ENCODE measurements around the gene ATP2A1.

ATP2A1 gene

DNA sequence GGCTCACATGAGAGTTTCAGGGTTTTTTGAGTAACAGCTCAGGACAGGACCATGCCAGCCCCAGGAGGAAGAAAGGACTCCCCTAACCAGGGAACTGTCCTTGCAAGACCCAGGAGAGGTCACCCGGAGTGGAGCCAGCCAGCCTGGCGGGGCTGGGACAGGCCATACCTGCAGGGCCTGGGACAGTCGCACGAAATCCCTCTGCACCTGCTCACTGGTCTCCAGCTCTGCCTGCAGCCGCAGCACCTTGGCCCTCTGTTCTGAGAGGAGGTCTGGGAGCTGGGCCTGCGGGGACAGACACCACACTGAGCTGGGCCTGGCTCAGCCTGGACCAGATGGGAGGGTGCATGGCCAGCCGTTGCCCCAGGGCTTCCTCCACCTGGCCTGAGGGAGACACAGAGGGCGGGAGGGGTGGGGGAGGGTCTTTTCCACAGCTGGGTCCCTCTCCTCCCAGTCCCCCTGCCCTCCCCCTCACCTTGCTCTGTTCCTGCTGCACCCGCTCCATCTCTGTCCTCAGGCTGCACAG is 27.0 kb downstream of the ATP2A1 start:
- no peak for TF ChIP-seq TCF4 (CRISPR knock-in tag; IDR thresholded peaks at IDR 0.05; ENCODE audit: borderline replicate concordance)
- TF ChIP-seq ZNF8 (CRISPR knock-in tag; IDR thresholded peaks at IDR 0.05) = no peak
- no peak for TF ChIP-seq ARNTL (CRISPR knock-in tag; IDR thresholded peaks at IDR 0.05; ENCODE audit: borderline replicate concordance, low read depth)
- TF ChIP-seq, protein P1, sequence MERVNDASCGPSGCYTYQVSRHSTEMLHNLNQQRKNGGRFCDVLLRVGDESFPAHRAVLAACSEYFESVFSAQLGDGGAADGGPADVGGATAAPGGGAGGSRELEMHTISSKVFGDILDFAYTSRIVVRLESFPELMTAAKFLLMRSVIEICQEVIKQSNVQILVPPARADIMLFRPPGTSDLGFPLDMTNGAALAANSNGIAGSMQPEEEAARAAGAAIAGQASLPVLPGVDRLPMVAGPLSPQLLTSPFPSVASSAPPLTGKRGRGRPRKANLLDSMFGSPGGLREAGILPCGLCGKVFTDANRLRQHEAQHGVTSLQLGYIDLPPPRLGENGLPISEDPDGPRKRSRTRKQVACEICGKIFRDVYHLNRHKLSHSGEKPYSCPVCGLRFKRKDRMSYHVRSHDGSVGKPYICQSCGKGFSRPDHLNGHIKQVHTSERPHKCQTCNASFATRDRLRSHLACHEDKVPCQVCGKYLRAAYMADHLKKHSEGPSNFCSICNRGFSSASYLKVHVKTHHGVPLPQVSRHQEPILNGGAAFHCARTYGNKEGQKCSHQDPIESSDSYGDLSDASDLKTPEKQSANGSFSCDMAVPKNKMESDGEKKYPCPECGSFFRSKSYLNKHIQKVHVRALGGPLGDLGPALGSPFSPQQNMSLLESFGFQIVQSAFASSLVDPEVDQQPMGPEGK (CRISPR knock-in tag; IDR thresholded peaks at IDR 0.05; ENCODE audit: borderline replicate concordance) = no peak
- TF ChIP-seq ZC3H10 (CRISPR knock-in tag; IDR thresholded peaks at IDR 0.05) = no peak
- TF ChIP-seq OSR1 (CRISPR knock-in tag; IDR thresholded peaks at IDR 0.05) = no peak
- TF ChIP-seq, protein P2, sequence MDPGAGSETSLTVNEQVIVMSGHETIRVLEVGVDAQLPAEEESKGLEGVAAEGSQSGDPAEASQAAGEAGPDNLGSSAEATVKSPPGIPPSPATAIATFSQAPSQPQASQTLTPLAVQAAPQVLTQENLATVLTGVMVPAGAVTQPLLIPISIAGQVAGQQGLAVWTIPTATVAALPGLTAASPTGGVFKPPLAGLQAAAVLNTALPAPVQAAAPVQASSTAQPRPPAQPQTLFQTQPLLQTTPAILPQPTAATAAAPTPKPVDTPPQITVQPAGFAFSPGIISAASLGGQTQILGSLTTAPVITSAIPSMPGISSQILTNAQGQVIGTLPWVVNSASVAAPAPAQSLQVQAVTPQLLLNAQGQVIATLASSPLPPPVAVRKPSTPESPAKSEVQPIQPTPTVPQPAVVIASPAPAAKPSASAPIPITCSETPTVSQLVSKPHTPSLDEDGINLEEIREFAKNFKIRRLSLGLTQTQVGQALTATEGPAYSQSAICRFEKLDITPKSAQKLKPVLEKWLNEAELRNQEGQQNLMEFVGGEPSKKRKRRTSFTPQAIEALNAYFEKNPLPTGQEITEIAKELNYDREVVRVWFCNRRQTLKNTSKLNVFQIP (CRISPR knock-in tag; IDR thresholded peaks at IDR 0.05; ENCODE audit: borderline replicate concordance, low read depth) = no peak
- no peak for ATAC-seq

DNA sequence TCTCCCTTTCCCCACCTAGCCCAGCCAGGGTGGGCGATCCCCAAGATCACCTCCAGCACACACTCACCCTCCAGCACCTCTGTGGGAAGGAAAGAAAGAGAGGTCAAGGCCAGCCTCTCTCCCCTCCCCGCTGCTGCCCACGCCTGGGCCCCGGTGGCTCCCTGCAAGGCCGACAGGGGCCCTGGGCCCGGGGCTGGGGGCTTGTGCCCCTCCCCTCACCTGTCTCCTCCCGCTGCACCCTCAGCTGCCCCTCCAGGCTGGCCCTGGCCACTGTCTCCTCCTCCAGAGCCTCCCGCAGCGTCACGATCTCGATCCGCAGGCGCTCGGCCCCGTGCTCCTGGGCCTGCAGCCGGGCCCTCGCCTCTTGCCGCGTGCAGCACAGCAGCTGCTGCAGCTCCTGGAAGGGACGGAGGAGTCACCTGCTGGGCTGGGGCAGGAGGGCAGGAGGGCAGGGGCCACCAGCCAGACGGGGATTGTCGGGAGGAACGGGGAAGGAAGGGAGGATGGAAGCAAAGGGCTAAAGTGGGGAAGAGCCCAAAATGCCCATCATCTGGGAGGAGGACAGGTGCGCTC is 27.6 kb downstream of the ATP2A1 start:
- TF ChIP-seq RARB (CRISPR knock-in tag; IDR thresholded peaks at IDR 0.05) (no peak), SNAI2 (CRISPR knock-in tag; IDR thresholded peaks at IDR 0.05) (no peak), ZFP30 (CRISPR knock-in tag; IDR thresholded peaks at IDR 0.05) (no peak), ZNF565 (CRISPR knock-in tag; conservative IDR thresholded peaks at IDR 0.05; ENCODE audit: low read depth) (no peak), CSDC2 (CRISPR knock-in tag; IDR thresholded peaks at IDR 0.05) (no peak), PPARA (CRISPR knock-in tag; IDR thresholded peaks at IDR 0.05; ENCODE audit: borderline replicate concordance) (no peak), TOX (CRISPR knock-in tag; IDR thresholded peaks at IDR 0.05; ENCODE audit: borderline replicate concordance) (no peak), ZNF8 (CRISPR knock-in tag; IDR thresholded peaks at IDR 0.05) (no peak)
- TF ChIP-seq, protein P3, sequence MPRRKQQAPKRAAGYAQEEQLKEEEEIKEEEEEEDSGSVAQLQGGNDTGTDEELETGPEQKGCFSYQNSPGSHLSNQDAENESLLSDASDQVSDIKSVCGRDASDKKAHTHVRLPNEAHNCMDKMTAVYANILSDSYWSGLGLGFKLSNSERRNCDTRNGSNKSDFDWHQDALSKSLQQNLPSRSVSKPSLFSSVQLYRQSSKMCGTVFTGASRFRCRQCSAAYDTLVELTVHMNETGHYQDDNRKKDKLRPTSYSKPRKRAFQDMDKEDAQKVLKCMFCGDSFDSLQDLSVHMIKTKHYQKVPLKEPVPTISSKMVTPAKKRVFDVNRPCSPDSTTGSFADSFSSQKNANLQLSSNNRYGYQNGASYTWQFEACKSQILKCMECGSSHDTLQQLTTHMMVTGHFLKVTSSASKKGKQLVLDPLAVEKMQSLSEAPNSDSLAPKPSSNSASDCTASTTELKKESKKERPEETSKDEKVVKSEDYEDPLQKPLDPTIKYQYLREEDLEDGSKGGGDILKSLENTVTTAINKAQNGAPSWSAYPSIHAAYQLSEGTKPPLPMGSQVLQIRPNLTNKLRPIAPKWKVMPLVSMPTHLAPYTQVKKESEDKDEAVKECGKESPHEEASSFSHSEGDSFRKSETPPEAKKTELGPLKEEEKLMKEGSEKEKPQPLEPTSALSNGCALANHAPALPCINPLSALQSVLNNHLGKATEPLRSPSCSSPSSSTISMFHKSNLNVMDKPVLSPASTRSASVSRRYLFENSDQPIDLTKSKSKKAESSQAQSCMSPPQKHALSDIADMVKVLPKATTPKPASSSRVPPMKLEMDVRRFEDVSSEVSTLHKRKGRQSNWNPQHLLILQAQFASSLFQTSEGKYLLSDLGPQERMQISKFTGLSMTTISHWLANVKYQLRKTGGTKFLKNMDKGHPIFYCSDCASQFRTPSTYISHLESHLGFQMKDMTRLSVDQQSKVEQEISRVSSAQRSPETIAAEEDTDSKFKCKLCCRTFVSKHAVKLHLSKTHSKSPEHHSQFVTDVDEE (CRISPR knock-in tag; IDR thresholded peaks at IDR 0.05) = no peak
- TF ChIP-seq, protein P4, sequence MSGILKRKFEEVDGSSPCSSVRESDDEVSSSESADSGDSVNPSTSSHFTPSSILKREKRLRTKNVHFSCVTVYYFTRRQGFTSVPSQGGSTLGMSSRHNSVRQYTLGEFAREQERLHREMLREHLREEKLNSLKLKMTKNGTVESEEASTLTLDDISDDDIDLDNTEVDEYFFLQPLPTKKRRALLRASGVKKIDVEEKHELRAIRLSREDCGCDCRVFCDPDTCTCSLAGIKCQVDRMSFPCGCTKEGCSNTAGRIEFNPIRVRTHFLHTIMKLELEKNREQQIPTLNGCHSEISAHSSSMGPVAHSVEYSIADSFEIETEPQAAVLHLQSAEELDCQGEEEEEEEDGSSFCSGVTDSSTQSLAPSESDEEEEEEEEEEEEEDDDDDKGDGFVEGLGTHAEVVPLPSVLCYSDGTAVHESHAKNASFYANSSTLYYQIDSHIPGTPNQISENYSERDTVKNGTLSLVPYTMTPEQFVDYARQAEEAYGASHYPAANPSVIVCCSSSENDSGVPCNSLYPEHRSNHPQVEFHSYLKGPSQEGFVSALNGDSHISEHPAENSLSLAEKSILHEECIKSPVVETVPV (CRISPR knock-in tag; IDR thresholded peaks at IDR 0.05) = no peak
- TF ChIP-seq, protein P2 (CRISPR knock-in tag; IDR thresholded peaks at IDR 0.05; ENCODE audit: borderline replicate concordance, low read depth) = no peak
- ATAC-seq = no peak

DNA sequence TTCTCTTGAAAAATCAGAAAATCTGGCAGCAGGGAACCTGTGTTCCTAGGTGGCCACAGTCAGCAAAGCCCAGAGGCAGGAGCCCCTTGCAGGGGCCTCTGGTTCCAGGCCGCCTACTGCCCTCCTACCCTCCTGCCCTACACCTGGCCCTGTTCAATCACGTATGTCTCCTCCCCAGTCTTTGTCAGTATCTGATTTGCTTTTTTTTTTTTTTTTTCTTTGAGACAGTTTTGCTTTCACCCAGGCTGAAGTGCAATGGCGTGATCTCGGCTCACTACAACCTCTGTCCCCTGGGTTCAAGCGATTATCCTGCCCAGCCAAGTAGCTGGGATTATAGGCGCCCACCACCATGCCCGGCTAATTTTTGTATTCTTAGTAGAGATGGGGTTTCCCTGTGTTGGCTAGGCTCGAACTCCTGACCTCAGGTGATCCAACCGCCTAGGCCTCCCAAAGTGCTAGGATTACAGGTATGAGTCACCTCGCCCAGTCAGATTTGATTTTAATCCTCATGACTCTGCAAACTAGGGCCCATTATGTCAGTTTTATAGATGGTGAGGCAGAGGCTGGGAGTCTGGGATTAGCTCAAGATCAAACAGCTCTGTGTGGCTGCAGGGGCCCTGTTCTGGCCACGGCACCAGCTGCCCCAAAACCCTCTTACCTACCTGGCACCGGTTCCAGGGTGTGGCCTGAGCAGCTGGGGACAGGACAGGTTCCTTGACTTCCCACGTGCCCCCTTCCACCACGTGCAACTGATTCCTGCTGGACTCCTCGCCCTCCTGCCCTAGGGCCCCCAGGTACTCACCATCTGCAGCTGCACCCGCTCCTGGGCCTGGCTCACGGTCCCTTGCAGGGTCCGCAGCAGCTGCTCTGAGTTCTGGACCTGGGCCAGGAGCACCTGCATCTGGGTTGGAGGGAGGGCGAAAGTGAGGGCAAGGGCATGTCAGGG is 32.1 kb downstream of the ATP2A1 start:
- peak; percentile 62 for ATAC-seq
- TF ChIP-seq SNAI2 (CRISPR knock-in tag; IDR thresholded peaks at IDR 0.05) (no peak), TCF4 (CRISPR knock-in tag; IDR thresholded peaks at IDR 0.05; ENCODE audit: borderline replicate concordance) (no peak), ZNF8 (CRISPR knock-in tag; IDR thresholded peaks at IDR 0.05) (no peak), PPARA (CRISPR knock-in tag; IDR thresholded peaks at IDR 0.05; ENCODE audit: borderline replicate concordance) (no peak)
- TF ChIP-seq, protein P5, sequence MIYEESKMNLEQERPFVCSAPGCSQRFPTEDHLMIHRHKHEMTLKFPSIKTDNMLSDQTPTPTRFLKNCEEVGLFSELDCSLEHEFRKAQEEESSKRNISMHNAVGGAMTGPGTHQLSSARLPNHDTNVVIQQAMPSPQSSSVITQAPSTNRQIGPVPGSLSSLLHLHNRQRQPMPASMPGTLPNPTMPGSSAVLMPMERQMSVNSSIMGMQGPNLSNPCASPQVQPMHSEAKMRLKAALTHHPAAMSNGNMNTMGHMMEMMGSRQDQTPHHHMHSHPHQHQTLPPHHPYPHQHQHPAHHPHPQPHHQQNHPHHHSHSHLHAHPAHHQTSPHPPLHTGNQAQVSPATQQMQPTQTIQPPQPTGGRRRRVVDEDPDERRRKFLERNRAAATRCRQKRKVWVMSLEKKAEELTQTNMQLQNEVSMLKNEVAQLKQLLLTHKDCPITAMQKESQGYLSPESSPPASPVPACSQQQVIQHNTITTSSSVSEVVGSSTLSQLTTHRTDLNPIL (CRISPR knock-in tag; IDR thresholded peaks at IDR 0.05; ENCODE audit: low read depth) = no peak
- TF ChIP-seq, protein P2 (CRISPR knock-in tag; IDR thresholded peaks at IDR 0.05; ENCODE audit: borderline replicate concordance, low read depth) = no peak

Measured in SK-N-SH treated with all-trans-retinoic acid at 6 μM for 48 hours (cell line).